ENCODE measurements around the gene INA.

DNA sequence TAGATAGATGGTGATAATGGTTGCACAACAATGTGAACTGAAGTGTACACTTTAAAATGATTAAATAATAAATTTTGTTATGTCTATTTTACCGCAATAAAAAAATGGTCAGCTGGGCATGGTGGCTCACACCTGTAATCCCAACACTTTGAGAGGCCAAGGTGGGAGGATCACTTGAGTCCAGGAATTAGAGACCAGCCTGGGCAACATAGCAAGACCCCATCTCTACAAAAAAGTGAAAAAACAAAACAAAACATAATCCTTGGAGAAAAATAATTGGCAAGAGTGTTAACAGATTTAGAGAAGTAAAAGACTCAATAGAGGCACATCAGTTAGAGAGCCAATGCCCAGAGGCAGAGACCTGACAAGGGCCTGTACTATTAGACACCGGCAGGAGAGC is 41.2 kb upstream of the INA start:
- TF ChIP-seq, protein P1, sequence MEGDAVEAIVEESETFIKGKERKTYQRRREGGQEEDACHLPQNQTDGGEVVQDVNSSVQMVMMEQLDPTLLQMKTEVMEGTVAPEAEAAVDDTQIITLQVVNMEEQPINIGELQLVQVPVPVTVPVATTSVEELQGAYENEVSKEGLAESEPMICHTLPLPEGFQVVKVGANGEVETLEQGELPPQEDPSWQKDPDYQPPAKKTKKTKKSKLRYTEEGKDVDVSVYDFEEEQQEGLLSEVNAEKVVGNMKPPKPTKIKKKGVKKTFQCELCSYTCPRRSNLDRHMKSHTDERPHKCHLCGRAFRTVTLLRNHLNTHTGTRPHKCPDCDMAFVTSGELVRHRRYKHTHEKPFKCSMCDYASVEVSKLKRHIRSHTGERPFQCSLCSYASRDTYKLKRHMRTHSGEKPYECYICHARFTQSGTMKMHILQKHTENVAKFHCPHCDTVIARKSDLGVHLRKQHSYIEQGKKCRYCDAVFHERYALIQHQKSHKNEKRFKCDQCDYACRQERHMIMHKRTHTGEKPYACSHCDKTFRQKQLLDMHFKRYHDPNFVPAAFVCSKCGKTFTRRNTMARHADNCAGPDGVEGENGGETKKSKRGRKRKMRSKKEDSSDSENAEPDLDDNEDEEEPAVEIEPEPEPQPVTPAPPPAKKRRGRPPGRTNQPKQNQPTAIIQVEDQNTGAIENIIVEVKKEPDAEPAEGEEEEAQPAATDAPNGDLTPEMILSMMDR (IDR thresholded peaks at IDR 0.05) = no peak
- TF ChIP-seq POLR2A (IDR thresholded peaks at IDR 0.05) = no peak
- TF ChIP-seq POLR2AphosphoS5 (IDR thresholded peaks at IDR 0.05) = no peak
- no peak for TF ChIP-seq EP300 (IDR thresholded peaks at IDR 0.05)

Data from suprapubic skin (tissue), 4 donors.